GM18868 (cell line): Measurements from ENCODE around the gene TMIGD1.

Experiments
- ATAC-seq: cut with Tn5 transposase; IDR thresholded peaks from one replicate; pipeline ENCODE4 v1.9.1; 2021; ENCODE audit warnings: mild to moderate bottlenecking, moderate library complexity; ENCODE audit not compliant: unreplicated experiment

The TMIGD1 gene

GRCh38 chr17:30292286-30292858 is 41.5 kb downstream of the TMIGD1 start:
- peak; percentile 21 for ATAC-seq

DNA sequence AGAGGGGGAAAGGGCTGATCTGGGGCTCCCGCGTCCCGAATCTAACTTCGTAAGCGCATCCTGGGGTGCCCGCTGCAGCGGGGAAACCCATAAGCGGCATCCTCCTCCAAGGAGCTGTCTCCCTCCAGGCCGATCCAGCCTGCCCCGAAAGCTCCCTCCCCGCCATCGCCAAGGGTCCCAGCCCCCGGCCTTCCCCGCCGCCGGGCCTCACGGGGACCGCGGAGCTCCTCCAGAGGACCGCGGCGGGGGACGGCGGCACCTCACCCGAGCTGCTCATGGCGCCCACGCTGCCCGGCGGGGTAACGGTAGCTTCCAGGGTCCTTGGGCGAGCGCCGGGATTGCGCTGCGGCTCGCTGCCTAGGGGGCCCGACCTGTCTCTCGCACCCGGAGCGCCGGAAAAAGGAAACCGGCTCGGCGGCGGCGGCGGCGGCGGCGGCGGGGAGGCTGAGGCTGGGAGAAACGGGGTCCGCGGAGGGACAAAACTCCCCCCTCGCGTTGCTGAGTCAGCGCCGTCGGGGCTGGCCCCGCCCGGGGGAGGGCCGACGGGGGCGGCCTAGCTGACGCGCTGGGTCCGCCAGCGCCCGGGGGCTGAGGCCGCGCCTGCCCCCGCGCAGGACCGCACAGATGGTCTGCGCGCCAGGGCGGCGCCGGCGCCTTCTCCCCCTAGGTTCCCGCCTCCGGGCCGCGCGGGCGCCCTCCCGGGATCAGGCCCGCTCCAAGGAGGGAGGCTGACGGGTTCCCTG is 42.1 kb downstream of the TMIGD1 start, which contains the start of gene BLMH:
Gene BLMH (minus strand): TSS at position 402 of the 743 bp plus-strand sequence. CDS start 125 bp downstream, at position 277.
- ATAC-seq, result peak; percentile 85

DNA sequence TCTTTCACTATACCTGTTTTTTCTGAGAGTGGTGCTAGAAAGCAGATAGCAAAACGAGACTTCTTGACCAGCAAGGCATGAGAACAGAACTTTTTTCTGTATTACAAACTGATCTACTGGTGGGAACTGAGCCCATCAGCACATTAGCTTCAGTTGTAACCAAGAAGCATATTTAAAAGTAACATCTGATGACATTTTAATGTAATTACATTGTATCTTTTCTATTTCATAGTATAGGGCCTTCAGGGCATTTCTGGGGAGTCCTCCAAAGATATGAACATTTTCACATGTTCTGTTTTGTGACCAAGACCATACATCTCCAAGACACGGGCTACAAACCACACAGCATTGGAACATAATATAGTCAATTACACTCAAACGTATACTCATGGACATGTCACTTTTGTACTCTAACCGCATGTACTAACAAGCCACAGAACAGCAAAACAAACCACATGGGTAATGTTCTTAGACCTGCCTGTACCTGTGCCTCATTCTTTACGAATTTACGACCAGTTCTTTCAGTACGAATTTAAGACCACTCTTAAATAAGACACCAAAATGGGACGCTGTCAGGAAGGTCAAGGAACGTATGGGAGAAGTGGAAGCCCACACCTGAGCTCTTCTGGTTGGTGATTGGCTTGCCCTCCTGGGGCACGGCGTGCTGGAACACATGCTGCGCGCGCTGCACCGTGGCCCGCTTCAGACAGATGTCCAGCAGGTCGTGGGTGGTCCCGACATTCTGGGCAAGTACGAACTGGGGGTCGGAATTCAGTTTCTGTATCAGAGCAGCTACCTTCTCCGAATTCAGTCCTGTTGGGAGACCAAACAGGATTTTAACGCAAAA is 42.9 kb downstream of the TMIGD1 start:
- peak; percentile 27 for ATAC-seq

DNA sequence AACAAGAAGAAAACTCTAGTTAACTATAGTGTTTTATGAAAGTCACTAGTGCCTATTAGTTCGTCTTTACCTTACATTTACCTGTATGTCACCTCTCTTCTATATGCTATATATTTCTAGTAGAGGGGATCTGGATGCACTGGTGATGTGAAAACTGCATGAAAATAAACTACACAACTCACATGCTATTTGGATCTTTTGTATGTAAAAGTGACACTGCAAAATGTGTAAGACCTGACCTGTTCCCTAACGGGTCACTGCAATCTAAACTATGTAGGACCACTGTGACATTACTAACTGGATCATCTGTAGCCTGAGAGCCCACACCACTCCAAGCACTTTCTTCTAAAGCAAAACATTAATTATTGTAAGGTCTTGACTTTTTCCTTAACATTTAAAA is 43.8 kb downstream of the TMIGD1 start:
- no peak for ATAC-seq

GRCh38 chr17:30279156-30279555 is 54.7 kb downstream of the TMIGD1 start:
- no peak for ATAC-seq

DNA sequence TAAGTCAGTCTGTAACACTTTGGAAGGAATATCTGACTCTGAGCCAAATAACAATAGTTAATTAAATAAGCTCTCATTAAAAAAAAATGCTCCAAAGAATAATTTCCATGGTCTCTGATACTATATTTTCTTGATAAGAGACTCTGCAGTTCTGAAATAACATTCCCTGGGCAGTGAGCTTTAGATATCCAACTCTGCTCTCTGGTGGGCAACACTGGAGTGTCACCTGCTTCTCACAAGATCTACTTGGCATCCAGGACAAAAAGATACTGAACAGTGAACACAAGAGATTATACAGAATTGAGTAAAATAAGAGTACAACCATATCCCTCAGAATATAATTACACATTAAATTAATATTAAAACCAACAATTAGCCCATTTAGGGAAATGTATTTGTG is 55.8 kb downstream of the TMIGD1 start:
- ATAC-seq, result no peak

DNA sequence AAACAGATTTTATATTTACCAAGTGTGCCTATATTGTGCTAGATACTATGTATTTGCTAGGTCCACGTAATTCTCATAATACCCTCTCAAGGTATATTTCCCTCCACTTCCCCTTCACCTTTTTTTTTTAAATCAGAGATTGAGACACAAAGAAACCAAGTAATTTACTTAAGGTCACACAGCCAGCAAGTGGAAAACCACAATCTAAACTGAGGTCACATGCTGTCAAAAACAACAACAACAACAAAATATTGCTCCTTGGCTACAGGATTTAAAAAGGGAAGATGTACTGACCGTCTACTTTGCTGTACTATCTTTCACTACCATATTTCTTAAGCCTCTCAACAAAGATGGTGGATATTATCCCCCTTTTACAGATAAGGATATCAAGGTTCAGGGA is 57.9 kb downstream of the TMIGD1 start:
- ATAC-seq, result no peak

DNA sequence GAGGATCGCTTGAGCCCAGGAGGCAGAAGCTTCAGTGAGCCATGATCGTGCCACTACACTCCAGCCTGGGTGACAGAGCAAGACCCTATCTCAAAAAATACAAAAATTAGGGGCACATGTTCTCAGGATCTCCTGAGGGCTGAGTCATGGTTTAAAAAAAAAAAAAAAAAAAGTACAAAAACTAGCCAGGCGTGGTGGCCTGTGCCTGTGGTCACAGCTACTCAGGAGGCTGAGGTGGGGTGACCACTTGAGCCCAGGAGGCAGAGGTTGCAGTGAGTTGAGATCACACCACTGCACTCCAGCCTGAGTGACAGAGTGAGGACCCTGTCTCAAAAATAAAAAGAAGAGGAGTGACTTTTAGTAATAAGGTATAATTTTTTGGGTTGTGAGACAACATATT is 59.0 kb downstream of the TMIGD1 start:
- no peak for ATAC-seq

- ATAC-seq, result no peak
Measured at GRCh38 chr17:30273373-30273772, 60.5 kb downstream of the TMIGD1 start.

DNA sequence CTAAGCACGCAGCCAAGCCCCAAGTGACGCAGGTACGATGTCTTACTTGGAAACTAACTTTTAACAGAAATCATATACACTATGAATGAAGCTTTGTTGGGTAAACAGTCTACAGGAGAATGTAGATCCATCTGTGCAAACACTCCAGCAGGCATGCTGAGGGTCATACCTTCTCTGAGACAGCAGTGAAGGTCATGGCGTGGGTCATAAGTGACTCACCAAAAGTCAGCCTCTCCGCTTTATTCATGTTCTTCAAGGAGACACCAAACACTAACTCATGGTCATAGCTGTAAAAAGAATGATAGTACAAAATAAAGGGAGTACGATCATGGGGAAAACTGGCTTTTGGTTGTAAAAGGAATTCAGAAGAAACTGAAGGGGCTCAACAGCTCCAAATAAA is 62.8 kb downstream of the TMIGD1 start:
- ATAC-seq, result no peak

DNA sequence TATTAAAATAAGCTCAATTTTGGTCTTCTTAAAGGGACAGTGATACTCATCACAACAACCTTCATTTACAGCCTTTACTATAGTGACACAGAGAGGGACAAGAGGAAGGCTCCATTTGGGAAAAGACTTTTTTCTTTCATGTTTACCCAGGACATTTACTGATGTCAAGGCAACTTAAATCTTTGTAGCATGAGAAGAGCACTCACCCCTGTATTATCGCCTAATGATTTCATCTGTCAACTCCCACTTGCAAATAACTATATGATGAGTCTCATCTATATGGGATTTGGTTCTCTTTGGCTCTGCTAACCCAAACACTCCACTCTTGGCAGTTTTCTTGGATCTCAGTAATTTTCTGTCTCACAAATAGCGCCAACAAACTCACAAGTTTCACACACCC is 66.2 kb downstream of the TMIGD1 start:
- ATAC-seq, result no peak
